ENCODE results near the gene SP9. TPM values are rescaled to one million over a fixed set of nuclear protein-coding genes. Genes with fewer than 3 reads are reported as not detected.

The SP9 gene
- total RNA-seq, 4 donors from 2014 or later = not detected

GRCh38 chr2:174335988-174336500 lies 1.3 kb downstream of the SP9 start:
- WGBS, 2 donors (ENCODE audit: low coverage in 1 of 2) = 1% methylated on average over 14 of the region's 54 CpGs; no CpG with 5 or more reads in 1 of the 2 donors
- H3K4me3 ChIP-seq = peak overlapping the region in 1 of 2 donors; percentile 45
- H3K36me3 ChIP-seq = no peaks in the 10 kb centered on the region
- TF ChIP-seq POLR2A (IDR thresholded peaks at IDR 0.05) (no peak), POLR2AphosphoS5 (IDR thresholded peaks at IDR 0.05) (no peak), EP300 (IDR thresholded peaks at IDR 0.05) (no peak), CTCF (IDR thresholded peaks at IDR 0.05) (no peak)
- ATAC-seq = no peak
- H3K9me3 ChIP-seq = peaks cover 0 to 4% (median 0%) of the 10 kb centered on the region in 3 donors
- H3K27ac ChIP-seq = no peak overlapping the region
- H3K4me1 ChIP-seq = peaks cover 0 to 71% (median 26%) of the 10 kb centered on the region in 3 donors
- H3K27me3 ChIP-seq = peaks cover 100% of the 10 kb centered on the region

- ATAC-seq = no peak
- H3K4me1 ChIP-seq = peaks cover 0 to 76% (median 28%) of the 10 kb centered on the region in 3 donors
- H3K27me3 ChIP-seq = peaks cover 100% of the 10 kb centered on the region
Observed at GRCh38 chr2:174336501-174337336, 2.0 kb downstream of the SP9 start.

GRCh38 chr2:174337337-174338146 lies 2.8 kb downstream of the SP9 start:
- H3K4me3 ChIP-seq = peak overlapping the region in 1 of 2 donors; percentile 45
- peaks cover 100% of the 10 kb centered on the region for H3K27me3 ChIP-seq
- peak; percentile 13 for ATAC-seq
- H3K9me3 ChIP-seq = peaks cover 0 to 4% (median 0%) of the 10 kb centered on the region in 3 donors
- 7 to 10% methylated on average over 13 to 19 of the region's 74 CpGs for WGBS, 2 donors (ENCODE audit: low coverage in 1 of 2)
- TF ChIP-seq POLR2AphosphoS5 (IDR thresholded peaks at IDR 0.05) (peak; percentile 5), EP300 (IDR thresholded peaks at IDR 0.05) (no peak)
- H3K27ac ChIP-seq = no peak overlapping the region
- H3K36me3 ChIP-seq = no peaks in the 10 kb centered on the region
- peaks cover 0 to 84% (median 36%) of the 10 kb centered on the region in 3 donors for H3K4me1 ChIP-seq

More at GRCh38 chr2:174336501-174337336, 2.0 kb downstream of the SP9 start:
- no peak overlapping the region for H3K27ac ChIP-seq
- H3K9me3 ChIP-seq = peaks cover 0 to 4% (median 0%) of the 10 kb centered on the region in 3 donors
- TF ChIP-seq CTCF (IDR thresholded peaks at IDR 0.05) (no peak), POLR2A (IDR thresholded peaks at IDR 0.05) (no peak), POLR2AphosphoS5 (IDR thresholded peaks at IDR 0.05) (no peak), EP300 (IDR thresholded peaks at IDR 0.05) (no peak)
- 4% methylated on average over 34 of the region's 102 CpGs; no CpG with 5 or more reads in 1 of the 2 donors for WGBS, 2 donors (ENCODE audit: low coverage in 1 of 2)
- H3K36me3 ChIP-seq = no peaks in the 10 kb centered on the region
- peak overlapping the region in 1 of 2 donors; percentile 45 for H3K4me3 ChIP-seq

GRCh38 chr2:174338147-174338605 lies 3.4 kb downstream of the SP9 start:
- Histone ChIP-seq H3K4me1 (peaks cover 0 to 81% (median 38%) of the 10 kb centered on the region in 3 donors), H3K36me3 (no peaks in the 10 kb centered on the region), H3K4me3 (no peak overlapping the region), H3K9me3 (peaks cover 0 to 4% (median 0%) of the 10 kb centered on the region in 3 donors), H3K27me3 (peaks cover 100% of the 10 kb centered on the region), H3K27ac (no peak overlapping the region)
- ATAC-seq = no peak
- TF ChIP-seq EP300 (IDR thresholded peaks at IDR 0.05) (no peak), POLR2A (IDR thresholded peaks at IDR 0.05) (no peak), CTCF (IDR thresholded peaks at IDR 0.05) (no peak), POLR2AphosphoS5 (IDR thresholded peaks at IDR 0.05) (peak; percentile 28)
- WGBS, 2 donors (ENCODE audit: low coverage in 1 of 2) = 21 to 24% methylated on average over 7 of the region's 7 CpGs

Measured in gastroesophageal sphincter (tissue), 4 donors.